ENCODE results near the gene MOGAT3. TPM values are rescaled to one million over a fixed set of nuclear protein-coding genes. Genes with fewer than 3 reads are reported as not detected.

MOGAT3 gene
- total and polyA plus RNA-seq, 2 experiments from 2014 or later, result 0.44 TPM; not detected in 1

DNA sequence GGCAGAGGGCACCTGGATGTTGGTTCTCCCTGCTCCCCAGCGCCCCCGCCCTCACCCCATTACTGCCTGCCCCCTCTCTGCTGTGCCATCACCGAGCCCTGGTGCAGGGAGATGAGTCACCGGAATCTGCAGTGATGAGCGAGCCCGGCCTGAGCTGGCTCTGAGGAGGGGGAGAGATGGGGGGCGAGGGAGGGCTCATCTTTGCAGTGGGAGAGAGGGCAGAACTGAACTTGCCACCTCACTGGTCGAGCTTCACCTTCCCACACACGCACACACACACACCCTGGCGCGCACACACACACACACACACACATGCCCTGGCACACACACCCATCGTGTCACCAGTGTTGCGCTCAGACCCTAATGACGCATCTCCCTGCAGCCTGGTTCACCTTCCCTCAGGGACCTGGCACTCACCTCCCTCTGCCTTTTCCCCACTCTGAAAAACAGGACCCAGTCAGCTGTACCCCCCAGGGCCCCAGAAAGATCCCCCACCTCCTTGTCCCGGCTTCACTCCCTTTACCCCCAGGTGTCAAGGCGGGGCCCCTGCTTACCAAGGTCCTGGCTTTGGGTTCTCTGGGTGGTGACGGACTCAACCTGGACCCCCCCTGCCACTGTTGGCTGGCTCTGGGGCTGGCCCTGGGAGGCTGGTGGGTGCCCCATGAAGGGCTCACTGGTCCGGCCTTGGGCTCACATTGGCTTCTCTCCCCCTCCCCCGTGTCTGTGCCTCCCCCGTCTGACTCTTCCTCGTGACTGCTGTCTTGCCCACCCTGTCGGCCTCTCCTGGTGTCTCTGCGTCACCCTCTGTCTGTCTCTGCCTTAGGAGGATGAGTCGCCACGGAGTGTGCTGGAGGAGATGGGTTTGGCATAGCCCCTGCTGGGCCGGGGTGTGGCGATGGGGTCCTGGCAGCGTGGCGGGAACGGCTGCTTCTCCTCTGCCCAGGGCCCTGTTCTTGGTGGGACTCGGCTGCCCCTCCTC is 40.9 kb downstream of the MOGAT3 start:
- peaks cover 58% of the 10 kb centered on the region for H3K4me1 Mint-ChIP-seq
- H3K4me3 ChIP-seq, result no peak overlapping the region
- H3F3A ChIP-seq (replicated peaks; ENCODE audit: low read depth), result peaks cover 39% of the 10 kb centered on the region
- ATAC-seq (no peak), DNase-seq (ENCODE audit: low spot score) (no peak)
- H3K9me2 ChIP-seq (ENCODE audit: insufficient read depth), result no peaks in the 10 kb centered on the region
- peaks cover 19% of the 10 kb centered on the region for H3K36me3 Mint-ChIP-seq (ENCODE audit: low read depth)
- H3K27ac Mint-ChIP-seq, result no peak overlapping the region
- H3K9me3 Mint-ChIP-seq, result no peaks in the 10 kb centered on the region; the same call in 1 of the 3 replicates
- H3K27ac ChIP-seq (ENCODE audit: low read depth), result no peak overlapping the region
- H3K27me3 ChIP-seq (ENCODE audit: insufficient read depth), result peaks cover 37% of the 10 kb centered on the region
- peaks cover 14% of the 10 kb centered on the region for H3K79me2 ChIP-seq (replicated peaks; ENCODE audit: insufficient read depth)
- H3K27me3 Mint-ChIP-seq (ENCODE audit: insufficient read depth, low read depth, poor library complexity), result peaks cover 36% of the 10 kb centered on the region
- no peak for TF ChIP-seq ZNF331 (CRISPR knock-in tag; IDR thresholded peaks at IDR 0.05; ENCODE audit: low read depth)
- no peak for TF ChIP-seq ZNF114 (CRISPR knock-in tag; IDR thresholded peaks at IDR 0.05)
- TF ChIP-seq, protein P1, sequence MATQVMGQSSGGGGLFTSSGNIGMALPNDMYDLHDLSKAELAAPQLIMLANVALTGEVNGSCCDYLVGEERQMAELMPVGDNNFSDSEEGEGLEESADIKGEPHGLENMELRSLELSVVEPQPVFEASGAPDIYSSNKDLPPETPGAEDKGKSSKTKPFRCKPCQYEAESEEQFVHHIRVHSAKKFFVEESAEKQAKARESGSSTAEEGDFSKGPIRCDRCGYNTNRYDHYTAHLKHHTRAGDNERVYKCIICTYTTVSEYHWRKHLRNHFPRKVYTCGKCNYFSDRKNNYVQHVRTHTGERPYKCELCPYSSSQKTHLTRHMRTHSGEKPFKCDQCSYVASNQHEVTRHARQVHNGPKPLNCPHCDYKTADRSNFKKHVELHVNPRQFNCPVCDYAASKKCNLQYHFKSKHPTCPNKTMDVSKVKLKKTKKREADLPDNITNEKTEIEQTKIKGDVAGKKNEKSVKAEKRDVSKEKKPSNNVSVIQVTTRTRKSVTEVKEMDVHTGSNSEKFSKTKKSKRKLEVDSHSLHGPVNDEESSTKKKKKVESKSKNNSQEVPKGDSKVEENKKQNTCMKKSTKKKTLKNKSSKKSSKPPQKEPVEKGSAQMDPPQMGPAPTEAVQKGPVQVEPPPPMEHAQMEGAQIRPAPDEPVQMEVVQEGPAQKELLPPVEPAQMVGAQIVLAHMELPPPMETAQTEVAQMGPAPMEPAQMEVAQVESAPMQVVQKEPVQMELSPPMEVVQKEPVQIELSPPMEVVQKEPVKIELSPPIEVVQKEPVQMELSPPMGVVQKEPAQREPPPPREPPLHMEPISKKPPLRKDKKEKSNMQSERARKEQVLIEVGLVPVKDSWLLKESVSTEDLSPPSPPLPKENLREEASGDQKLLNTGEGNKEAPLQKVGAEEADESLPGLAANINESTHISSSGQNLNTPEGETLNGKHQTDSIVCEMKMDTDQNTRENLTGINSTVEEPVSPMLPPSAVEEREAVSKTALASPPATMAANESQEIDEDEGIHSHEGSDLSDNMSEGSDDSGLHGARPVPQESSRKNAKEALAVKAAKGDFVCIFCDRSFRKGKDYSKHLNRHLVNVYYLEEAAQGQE (IDR thresholded peaks at IDR 0.05; ENCODE audit: unreplicated experiment), result no peak
- TF ChIP-seq EZH2phosphoT487 (IDR thresholded peaks at IDR 0.05; ENCODE audit: unreplicated experiment), result no peak
- TF ChIP-seq, protein P2, sequence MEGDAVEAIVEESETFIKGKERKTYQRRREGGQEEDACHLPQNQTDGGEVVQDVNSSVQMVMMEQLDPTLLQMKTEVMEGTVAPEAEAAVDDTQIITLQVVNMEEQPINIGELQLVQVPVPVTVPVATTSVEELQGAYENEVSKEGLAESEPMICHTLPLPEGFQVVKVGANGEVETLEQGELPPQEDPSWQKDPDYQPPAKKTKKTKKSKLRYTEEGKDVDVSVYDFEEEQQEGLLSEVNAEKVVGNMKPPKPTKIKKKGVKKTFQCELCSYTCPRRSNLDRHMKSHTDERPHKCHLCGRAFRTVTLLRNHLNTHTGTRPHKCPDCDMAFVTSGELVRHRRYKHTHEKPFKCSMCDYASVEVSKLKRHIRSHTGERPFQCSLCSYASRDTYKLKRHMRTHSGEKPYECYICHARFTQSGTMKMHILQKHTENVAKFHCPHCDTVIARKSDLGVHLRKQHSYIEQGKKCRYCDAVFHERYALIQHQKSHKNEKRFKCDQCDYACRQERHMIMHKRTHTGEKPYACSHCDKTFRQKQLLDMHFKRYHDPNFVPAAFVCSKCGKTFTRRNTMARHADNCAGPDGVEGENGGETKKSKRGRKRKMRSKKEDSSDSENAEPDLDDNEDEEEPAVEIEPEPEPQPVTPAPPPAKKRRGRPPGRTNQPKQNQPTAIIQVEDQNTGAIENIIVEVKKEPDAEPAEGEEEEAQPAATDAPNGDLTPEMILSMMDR (conservative IDR thresholded peaks at IDR 0.05; ENCODE audit: low read depth in 2 of 2), result no peak
- TF ChIP-seq EZH2 (IDR thresholded peaks at IDR 0.05; ENCODE audit: low read depth, unreplicated experiment), result no peak
- TF ChIP-seq, protein P3, sequence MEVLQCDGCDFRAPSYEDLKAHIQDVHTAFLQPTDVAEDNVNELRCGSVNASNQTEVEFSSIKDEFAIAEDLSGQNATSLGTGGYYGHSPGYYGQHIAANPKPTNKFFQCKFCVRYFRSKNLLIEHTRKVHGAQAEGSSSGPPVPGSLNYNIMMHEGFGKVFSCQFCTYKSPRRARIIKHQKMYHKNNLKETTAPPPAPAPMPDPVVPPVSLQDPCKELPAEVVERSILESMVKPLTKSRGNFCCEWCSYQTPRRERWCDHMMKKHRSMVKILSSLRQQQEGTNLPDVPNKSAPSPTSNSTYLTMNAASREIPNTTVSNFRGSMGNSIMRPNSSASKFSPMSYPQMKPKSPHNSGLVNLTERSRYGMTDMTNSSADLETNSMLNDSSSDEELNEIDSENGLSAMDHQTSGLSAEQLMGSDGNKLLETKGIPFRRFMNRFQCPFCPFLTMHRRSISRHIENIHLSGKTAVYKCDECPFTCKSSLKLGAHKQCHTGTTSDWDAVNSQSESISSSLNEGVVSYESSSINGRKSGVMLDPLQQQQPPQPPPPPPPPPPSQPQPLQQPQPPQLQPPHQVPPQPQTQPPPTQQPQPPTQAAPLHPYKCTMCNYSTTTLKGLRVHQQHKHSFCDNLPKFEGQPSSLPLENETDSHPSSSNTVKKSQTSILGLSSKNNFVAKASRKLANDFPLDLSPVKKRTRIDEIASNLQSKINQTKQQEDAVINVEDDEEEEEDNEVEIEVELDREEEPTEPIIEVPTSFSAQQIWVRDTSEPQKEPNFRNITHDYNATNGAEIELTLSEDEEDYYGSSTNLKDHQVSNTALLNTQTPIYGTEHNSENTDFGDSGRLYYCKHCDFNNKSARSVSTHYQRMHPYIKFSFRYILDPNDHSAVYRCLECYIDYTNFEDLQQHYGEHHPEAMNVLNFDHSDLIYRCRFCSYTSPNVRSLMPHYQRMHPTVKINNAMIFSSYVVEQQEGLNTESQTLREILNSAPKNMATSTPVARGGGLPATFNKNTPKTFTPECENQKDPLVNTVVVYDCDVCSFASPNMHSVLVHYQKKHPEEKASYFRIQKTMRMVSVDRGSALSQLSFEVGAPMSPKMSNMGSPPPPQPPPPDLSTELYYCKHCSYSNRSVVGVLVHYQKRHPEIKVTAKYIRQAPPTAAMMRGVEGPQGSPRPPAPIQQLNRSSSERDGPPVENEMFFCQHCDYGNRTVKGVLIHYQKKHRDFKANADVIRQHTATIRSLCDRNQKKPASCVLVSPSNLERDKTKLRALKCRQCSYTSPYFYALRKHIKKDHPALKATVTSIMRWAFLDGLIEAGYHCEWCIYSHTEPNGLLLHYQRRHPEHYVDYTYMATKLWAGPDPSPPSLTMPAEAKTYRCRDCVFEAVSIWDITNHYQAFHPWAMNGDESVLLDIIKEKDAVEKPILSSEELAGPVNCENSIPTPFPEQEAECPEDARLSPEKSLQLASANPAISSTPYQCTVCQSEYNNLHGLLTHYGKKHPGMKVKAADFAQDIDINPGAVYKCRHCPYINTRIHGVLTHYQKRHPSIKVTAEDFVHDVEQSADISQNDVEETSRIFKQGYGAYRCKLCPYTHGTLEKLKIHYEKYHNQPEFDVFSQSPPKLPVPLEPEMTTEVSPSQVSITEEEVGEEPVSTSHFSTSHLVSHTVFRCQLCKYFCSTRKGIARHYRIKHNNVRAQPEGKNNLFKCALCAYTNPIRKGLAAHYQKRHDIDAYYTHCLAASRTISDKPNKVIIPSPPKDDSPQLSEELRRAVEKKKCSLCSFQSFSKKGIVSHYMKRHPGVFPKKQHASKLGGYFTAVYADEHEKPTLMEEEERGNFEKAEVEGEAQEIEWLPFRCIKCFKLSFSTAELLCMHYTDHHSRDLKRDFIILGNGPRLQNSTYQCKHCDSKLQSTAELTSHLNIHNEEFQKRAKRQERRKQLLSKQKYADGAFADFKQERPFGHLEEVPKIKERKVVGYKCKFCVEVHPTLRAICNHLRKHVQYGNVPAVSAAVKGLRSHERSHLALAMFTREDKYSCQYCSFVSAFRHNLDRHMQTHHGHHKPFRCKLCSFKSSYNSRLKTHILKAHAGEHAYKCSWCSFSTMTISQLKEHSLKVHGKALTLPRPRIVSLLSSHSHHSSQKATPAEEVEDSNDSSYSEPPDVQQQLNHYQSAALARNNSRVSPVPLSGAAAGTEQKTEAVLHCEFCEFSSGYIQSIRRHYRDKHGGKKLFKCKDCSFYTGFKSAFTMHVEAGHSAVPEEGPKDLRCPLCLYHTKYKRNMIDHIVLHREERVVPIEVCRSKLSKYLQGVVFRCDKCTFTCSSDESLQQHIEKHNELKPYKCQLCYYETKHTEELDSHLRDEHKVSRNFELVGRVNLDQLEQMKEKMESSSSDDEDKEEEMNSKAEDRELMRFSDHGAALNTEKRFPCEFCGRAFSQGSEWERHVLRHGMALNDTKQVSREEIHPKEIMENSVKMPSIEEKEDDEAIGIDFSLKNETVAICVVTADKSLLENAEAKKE (CRISPR knock-in tag; IDR thresholded peaks at IDR 0.05), result no peak
- no peak for TF ChIP-seq STAT1 (IDR thresholded peaks at IDR 0.05; ENCODE audit: unreplicated experiment)
- TF ChIP-seq CREB1 (CRISPR knock-in tag; IDR thresholded peaks at IDR 0.05; ENCODE audit: low read depth), result no peak
- TF ChIP-seq POLR2AphosphoS5 (IDR thresholded peaks at IDR 0.05; ENCODE audit: low read depth), result no peak
- TF ChIP-seq JUNB (IDR thresholded peaks at IDR 0.05; ENCODE audit: unreplicated experiment), result no peak
- no peak for TF ChIP-seq NANOG (IDR thresholded peaks at IDR 0.05; ENCODE audit: borderline replicate concordance)
- TF ChIP-seq, protein P4, sequence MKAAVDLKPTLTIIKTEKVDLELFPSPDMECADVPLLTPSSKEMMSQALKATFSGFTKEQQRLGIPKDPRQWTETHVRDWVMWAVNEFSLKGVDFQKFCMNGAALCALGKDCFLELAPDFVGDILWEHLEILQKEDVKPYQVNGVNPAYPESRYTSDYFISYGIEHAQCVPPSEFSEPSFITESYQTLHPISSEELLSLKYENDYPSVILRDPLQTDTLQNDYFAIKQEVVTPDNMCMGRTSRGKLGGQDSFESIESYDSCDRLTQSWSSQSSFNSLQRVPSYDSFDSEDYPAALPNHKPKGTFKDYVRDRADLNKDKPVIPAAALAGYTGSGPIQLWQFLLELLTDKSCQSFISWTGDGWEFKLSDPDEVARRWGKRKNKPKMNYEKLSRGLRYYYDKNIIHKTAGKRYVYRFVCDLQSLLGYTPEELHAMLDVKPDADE (IDR thresholded peaks at IDR 0.05), result no peak
- H4K20me1 ChIP-seq (replicated peaks; ENCODE audit: insufficient read depth), result peaks cover 4% of the 10 kb centered on the region; the same call in 1 of the 2 replicates
- no peak overlapping the region for H3K4me3 Mint-ChIP-seq
- no peaks in the 10 kb centered on the region for H3K36me3 ChIP-seq (ENCODE audit: insufficient read depth)
- H3K4me1 ChIP-seq (ENCODE audit: insufficient read depth), result peaks cover 60% of the 10 kb centered on the region
- H3K4me2 ChIP-seq, result peak overlapping the region; percentile 62
- no peak overlapping the region for H2AFZ ChIP-seq
